GM19463 (cell line): ENCODE results near the gene VPS72.
A peak's percentile ranks its signal among the peaks of the same experiment; 100 is the strongest.

Experiments used
- ATAC-seq: cut with Tn5 transposase; IDR thresholded peaks from one replicate; pipeline ENCODE4 v1.9.1; 2021; ENCODE audit warnings: mild to moderate bottlenecking, moderate library complexity; ENCODE audit not compliant: unreplicated experiment

The VPS72 gene

DNA sequence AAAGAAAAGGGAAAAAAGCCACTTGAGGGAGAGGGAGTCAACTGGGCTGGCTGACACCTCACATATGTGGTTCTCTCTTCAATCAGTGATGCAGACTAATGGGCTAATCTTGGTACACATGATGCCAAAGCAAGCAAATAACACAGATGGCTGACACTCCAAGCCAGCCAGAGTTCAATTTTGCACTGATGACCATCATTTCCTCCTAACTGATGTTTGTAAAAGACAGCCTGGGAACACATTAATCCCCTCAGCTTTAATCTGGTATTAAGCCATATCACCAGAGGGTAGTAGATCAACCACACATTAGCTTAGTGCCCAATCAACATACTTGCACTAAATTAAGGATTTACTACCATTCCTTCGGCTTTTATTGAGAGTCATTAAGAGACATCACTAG lies 2.8 kb downstream of the VPS72 start:
- ATAC-seq: no peak

DNA sequence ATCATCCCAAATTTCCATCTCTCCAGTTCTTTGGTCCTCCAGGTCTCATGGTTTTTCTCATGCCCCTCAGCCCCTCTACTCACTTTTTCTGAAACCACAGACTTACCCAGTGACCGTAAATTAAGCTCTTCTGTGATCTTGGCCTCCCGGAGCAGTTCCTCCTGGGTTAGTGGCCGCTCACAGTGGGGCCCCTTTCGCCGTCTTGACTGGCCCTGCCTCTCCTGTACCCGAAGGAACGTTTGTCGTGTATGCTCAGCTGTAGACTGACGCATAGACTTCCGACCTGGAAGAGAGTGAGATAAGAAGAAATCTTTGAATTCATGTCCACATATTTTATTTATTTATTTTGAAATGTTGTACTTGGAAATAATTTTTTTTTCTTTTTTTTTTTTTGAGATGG lies 5.8 kb downstream of the VPS72 start:
- ATAC-seq: no peak

DNA sequence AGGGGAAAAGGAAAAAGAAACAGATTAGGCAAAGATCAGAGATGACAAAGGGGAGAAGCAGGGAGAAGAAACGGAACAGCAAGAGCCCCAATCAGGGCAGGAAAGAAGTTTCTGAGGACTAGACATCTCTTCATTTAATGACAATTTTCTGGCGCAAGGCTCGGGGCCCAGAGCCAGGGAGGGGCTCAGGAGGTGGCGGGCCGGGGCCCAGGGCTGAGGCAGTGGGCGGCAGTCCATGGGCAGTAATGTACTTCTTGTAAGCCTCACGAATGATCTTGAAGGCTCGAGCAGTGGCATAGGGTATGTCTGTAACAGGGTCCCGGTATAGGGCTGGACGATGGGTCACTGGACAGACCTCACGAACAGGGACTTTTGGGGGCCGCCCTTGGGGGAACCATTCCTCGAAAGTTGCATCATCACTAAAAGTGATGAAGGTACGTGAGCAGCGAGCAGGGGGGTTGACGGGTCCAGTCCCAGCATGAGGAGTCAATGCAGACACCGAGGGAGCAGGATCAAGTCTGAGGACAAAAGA lies 13.4 kb downstream of the VPS72 start:
- ATAC-seq: no peak

DNA sequence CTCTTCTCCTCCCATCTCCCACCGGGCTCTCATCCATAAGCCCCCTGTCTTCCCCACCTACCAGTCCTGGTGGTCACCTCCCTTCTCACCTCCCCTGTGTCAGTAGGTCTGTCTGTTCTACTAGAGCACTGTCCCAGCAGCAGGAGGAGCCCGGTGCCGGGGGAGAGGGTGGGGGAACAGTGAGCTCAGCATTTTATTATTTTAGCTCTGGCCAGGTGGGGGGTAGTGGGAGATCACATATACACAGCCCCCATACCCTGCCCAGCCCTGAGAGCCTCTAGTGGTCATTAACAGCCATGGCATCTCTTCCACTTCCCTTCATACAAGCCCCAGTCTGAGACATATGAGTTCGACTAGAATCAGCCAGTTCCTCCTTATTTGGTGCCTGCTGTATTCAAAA lies 14.1 kb downstream of the VPS72 start, which contains the start of gene TMOD4:
TMOD4 (minus strand) TSS at position 119 of the 400 bp plus-strand sequence. CDS start 1,106 bp downstream, outside the sequence.
- no peak for ATAC-seq

DNA sequence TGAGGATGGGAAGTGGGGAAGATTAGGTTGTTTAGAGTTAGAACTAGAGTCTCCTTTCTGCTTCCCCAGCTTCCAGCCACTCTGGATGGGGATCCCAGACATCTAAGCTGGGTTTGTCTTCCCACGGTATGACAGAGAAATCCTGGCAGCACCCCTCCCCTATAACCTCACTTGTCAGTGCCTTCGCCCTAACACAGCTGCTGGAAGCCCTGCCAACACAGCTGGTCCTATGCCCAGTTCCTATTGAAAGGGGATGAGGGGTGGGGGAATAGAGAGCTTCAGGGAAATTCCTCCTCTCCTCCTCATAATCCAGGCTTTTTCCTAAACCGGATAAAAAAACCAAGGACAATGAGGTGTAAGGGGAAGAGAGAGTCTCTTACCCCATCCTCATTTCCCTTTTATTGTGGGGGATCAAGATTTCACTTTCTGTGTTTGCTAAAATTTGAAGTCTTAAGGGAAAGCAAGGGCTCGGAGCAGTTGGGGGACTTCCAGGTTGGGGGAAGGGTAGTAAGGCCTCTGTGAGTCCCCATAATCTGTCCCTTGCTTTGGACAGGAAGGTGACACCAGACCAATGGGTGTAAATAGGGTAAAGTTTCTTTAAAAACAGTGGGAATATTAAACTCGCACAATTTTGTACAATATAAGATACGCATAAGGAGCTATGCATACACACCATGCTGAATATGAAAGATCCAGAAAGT lies 14.8 kb downstream of the VPS72 start:
- ATAC-seq: no peak

DNA sequence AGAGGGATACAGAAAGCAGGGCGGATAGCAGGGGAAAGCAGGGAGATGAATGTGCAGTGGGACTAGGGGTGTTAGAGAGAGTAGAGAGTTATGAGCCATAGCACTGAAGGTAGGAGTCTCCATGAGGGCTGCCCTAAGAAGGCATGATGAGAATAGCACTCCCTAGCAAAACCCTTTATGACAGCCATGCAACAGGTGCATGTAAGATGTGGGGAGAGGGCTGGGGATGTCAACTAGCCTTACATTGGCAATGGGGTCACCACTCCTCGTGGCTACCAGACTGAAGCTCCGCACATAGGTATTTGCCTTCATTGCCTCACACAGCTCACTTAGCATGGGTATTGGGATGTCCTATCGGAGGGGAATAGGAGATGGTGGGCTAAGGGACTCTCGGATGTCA lies 18.8 kb downstream of the VPS72 start:
- no peak for ATAC-seq

DNA sequence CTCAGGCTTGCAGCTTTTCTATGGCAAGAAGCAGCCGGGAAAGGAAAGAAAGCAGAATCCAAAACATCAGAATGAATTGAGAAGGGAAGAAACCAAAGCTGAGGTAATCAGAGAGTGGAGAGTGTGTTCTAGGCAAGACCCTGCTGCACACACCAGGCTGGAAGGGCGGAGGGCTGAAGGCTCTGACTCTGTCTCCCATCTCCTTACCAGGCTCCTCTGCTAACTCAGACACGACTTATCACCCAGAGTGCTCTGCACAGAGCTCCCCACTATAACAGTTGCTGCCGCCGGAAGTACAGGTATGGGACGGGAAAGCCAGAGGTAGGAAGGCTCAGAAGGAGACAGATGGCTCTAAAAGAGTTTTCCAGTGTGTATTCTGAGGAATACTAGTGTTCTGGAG lies 22.9 kb downstream of the VPS72 start:
- ATAC-seq: no peak

DNA sequence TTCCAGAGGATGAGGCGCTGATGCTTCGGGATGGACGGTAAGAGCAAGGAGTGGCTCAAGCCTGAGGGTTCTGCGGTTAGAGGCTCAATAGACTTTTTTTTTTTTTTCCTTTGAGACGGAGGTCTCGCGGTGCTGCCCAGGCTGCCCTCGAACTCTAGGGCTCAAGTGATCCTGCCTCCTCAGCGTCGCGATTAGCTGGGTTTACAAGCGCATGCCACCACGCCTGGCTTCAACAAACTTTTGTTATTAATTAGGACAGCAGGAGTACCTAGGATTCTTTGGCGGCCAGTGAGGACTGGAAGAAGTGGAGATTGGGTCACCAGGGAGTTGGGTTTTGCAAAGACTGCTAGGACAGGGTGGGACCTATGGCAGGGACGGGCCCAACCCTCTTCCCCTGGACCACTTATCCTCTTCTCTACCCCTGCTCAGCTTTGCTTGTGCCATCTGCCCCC lies 23.5 kb downstream of the VPS72 start:
- ATAC-seq: no peak

DNA sequence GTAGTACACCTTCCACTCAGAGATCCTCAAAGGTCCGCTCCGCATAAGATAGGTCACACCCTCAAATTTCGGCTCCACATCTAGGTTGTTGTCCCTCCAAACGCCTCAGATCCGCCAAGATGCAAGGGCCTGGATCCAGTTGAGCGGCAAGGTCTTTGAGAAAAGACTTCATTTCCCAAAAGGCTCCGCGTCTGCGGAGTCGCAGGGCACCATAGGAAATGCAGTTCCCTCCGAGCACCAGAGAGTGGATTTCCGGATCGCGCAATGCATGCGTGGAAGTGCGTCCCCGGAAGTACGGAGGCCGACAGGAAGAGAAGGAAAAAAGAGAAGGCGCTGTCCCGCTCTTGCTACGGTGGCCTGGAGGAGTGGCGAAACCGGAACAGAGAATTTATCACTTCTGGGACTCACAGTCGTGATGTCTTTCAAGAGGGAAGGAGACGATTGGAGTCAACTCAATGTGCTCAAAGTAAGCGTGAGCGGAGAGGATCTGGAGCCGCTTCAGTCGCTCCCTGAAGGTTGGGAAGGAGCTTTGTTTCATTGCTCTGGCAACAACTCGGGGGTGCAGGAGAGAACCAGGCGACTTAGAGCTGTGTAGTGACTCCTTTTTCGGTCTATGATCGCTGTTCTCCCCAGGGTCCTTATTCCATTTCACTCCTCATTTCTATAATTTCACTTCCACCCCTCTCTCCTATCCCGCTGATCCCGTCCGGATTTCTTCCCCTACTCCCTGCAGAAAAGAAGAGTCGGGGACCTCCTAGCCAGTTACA lies 24.1 kb downstream of the VPS72 start, which contains the start of the genes LYSMD1 and SCNM1:
LYSMD1 (minus strand) TSS at position 165 of the 767 bp plus-strand sequence. CDS start 644 bp downstream, outside the sequence.
SCNM1 (plus strand) TSS at position 407 of the 767 bp plus-strand sequence; CDS start at position 416, 9 bp downstream.
- peak; percentile 93 for ATAC-seq

DNA sequence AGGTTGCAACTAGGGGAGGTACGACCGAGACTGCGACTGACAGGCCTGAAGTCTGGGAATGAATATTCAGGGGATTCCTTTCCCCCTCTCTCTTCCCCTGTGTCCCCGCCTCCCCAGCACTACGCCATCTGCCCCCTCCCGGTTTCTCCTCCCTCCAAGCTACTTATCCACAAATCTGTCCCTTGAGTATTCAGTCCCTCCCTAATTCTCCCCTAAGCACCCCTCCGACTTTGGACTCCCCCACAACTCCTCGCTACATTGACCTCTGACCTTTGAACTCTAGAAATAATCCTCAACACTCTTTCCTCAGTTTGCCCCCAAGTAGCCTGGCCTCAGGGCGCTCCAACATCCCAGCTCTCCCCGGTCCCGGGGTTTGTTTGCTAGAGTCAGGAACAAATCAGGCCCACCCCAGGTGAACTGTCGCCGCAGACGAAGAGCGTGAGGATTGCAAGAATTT lies 24.7 kb downstream of the VPS72 start:
- no peak for ATAC-seq

DNA sequence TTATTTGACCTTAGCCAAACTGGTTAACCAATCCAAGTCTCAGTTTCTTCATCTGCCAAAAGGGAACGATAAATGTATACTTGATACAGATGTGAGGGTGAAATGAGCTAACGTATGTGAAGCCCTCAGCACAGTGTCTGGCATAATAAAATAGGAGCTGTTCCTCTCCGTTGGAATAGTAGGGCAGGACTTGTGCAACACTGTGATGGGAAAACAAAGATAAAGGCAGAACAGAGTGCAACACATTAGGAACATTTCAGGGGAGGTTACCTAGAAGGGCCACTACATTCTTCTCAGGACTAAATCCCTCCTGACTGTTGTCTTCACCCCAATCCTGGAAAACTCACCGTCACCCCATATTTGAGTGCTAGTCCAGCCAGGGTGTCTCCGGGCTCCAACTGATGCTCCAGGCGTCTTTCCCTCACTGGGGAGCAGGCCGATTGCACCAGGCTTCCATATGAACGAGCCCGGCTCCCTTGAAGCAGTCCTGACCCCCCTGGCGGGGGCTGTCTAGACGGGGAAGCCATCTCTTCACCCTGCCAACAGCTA lies 25.2 kb downstream of the VPS72 start:
- ATAC-seq: no peak

DNA sequence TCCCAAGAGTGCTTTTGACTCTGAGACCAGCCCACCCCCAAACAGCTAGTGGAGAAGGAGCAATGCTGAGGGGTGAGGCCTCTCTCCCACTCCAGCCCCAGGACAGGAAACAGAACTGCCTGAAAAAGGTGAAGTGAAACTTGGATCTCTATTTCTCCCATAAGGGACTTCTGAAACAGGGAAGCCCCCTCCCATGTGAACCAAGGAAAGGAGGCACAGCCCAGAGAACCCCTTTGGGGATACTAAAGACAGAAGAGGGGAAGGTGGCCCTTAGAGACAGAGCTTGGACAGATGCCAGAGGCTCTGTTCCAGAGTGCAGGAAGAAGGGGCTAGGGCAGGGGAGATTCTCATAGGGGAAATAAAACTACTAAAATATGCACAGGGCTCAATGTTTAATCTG lies 30.6 kb downstream of the VPS72 start:
- no peak for ATAC-seq

DNA sequence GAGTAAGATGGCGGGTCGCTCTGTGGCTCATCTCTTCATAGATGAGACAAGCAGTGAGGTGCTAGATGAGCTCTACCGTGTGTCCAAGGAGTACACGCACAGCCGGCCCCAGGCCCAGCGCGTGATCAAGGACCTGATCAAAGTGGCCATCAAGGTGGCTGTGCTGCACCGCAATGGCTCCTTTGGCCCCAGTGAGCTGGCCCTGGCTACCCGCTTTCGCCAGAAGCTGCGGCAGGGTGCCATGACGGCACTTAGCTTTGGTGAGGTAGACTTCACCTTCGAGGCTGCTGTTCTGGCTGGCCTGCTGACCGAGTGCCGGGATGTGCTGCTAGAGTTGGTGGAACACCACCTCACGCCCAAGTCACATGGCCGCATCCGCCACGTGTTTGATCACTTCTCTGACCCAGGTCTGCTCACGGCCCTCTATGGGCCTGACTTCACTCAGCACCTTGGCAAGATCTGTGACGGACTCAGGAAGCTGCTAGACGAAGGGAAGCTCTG lies 31.2 kb downstream of the VPS72 start:
- ATAC-seq: no peak

DNA sequence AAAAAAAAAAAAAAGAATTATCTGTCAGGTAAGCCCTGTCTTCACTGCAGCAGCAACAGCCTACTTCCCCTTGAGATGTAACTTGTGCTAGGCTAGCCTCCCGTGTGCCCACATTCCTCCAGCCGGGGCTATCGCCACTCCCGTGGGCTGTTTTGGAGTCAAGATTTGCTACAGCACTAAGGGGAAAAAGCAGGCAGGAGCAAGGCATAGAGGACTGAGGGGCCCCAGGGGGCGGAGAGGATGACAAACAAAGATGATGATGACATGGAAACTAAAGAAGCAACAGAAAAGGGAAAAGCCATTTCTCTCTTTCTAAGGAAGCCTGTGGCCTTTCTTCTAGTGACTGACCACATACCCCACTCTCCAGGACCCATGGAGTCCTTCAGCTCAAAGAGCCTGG lies 31.7 kb downstream of the VPS72 start:
- no peak for ATAC-seq

DNA sequence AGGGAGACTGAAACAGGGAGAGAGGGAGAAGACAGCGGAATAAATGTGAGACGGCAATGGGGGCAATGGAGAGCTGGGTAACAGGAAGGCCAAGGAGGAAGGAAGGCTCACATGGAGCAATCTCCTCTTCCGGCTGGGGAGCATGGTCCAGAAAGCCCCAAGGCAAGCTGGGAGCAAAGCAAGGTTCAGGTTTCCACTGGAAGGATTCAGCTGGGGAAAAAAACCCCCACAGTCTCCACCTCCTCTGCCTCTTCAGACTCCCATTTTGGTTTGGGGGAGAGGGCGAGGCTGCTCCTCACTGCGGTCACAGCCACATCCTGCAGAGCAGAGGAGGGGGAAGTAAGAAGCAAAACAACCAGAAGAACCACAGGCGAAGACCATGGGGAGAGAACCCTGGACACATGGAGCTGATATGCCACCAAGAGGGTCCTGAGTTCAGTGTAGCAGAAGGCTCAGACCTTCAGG lies 32.9 kb downstream of the VPS72 start:
- ATAC-seq: peak; percentile 37

DNA sequence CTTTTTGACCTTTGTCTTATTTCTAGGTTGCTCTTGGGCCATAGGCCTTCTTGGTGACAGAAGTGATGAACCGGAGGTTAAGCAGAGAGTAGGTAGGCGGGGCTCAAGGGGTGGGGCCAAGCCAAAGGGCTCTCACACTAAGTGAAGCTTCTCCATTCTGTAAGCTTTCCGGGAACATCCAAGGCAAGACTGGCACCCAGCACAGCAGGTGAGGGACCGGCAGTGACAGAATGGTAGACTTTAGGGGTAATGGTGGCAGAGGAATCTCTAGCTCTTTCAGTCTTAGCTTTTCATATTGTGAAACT lies 33.5 kb downstream of the VPS72 start, which contains the start of gene TNFAIP8L2:
TNFAIP8L2 (plus strand) TSS at position 135 of the 305 bp plus-strand sequence. CDS start 2,049 bp downstream, outside the sequence.
- peak; percentile 76 for ATAC-seq

DNA sequence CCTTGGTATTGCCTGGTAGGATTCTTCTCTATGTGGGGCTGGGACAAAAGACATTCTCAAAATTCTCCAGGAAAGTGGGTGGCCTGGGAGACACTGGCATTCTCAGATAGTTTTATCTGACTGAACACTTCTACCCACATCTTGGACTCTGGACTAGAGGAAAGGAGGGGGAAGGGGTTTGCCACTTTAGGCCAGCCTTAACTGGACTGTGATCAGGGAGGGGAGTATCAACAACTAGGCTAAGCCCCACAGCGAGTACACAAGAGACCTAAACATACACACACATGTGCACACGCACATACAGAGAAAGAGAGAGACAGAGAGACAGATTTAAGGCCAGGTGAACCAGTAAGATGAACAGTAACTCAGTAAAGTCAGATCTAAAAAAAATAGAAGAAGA lies 42.3 kb downstream of the VPS72 start:
- ATAC-seq: no peak

DNA sequence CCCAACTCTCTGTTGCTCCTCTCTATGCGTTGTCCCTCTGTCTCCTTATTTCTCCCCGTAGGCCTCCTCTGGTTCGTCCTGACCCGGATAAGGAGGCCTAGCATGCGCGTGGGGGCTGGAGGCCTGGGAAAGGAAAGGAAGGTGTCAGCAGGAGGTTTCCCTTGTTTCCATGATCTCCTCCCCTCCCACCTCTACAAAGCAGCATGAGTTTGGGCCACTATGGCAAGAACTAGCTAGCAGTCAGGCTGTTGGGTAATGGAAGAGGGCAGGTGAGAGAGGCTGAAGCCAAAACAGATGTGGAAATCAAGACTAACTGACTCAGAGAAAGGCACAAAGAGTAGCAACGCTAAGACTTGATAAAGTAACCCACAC lies 42.9 kb downstream of the VPS72 start:
- no peak for ATAC-seq

DNA sequence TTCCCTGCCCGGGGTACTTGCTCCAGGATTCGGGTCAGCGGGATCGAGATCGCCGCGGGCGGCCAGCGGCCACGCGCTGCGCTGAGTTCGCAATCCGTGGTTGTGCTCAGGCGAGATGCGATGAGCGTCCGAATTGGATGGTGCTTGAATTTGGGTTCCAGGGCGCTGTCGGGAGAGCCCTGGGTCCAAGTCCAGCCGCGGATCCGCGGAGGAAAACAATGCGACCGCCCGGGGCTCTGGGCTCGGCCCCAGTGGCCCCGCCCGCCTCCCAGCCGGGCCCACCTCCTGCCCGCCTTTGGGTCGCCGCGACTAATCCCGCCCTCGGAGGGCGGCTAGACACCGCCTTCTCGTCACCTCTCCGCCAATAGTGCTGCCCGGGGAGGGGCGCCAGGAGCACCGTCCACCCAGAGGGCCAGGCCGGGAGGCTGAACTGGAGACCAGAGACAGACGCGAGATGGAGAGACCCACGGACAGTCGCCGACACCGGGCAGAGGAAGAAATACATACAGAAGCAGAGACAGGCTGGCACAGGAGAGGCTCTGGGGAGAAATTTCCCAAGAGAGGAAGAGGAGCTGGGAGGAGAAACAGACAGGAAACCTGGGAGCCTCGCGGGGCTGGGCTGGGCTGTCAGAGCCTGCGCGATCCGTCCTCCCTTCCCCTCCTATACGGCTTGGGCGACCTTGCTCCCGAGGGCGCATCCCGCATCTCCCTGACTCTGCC lies 43.4 kb downstream of the VPS72 start, which contains the start of gene SEMA6C:
SEMA6C (minus strand) TSS at position 220 of the 720 bp plus-strand sequence. CDS start 4,010 bp downstream, outside the sequence.
- peak; percentile 100 for ATAC-seq

DNA sequence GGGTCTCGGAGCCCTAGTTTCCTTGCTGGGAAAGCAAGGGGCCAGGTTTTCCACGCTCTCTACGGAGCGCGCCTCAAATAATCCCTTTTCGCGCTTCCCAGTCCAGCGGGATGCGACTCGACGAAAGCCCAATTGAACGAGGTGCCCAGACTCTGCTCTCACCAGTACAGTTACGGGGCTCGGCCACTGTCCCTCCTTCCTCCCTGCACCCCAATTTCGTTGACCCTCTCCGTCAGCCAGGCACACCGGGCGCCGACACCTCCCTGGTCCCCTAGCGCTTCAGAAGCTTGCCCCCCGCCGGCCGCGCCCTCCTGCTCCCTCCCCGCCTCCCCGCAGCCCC lies 44.0 kb downstream of the VPS72 start:
- no peak for ATAC-seq
